B cell (primary cell): ENCODE measurements around the gene SLC2A14. TPM values are rescaled to one million over a fixed set of nuclear protein-coding genes. Genes with fewer than 3 reads are reported as not detected.

ENCODE experiments used
- ATAC-seq: fragments of 200-7000 bp; cut with Tn5 transposase; one replicate; pipeline ENCODE4 v1.10.0; 2021; ENCODE audit warnings: low read depth, mild to moderate bottlenecking, moderate number of reproducible peaks, moderate library complexity
- CTCF ChIA-PET: fragments of 350-600 bp; sonication (Branson Sonifier 250); formaldehyde crosslinking; loops from one replicate; lab custom pipeline; 2021; ENCODE audit warnings: antibody characterized with exemption, inconsistent platforms; lab: Charles Lee
- POLR2A ChIA-PET: fragments of 350-600 bp; sonication (Branson Sonifier 250); formaldehyde crosslinking; loops from one replicate; lab custom pipeline; 2021; ENCODE audit warnings: antibody characterized with exemption; lab: Charles Lee
- DNase-seq: peaks from one replicate; pipeline ENCODE4 v3.0.0; 2013
- H2AFZ ChIP-seq: 2 replicates; pipeline ENCODE4 v1.6.1; 2012; ENCODE audit warnings: mild to moderate bottlenecking, low read depth, low read length; ENCODE audit not compliant: insufficient read depth, poor library complexity, severe bottlenecking
- H3K27ac ChIP-seq, 2 donors: 1 replicate in 1 of 2; 2 replicates in 1 of 2; pipeline ENCODE4 v1.5.1; 2012 to 2013; ENCODE audit warnings: low read length in 2 of 2, mild to moderate bottlenecking in 2 of 2, moderate library complexity in 1 of 2
- H3K27me3 ChIP-seq, 4 experiments: fragments of 200-600 bp in 1 of 4; sonication (generic) in 1 of 4; replicated peaks in 1 of 4; 1 replicate in 2 of 4; 2 replicates in 2 of 4; pipeline versions ENCODE4 v1.6.1 to v1.7.0; 2013 to 2016; ENCODE audit warnings: low read length in 3 of 4, mild to moderate bottlenecking in 2 of 4, mixed read lengths in 1 of 4, moderate library complexity in 1 of 4; ENCODE audit not compliant: insufficient read depth in 4 of 4, control insufficient read depth in 3 of 4; ENCODE audit errors: control extremely low read depth in 1 of 4
- H3K36me3 ChIP-seq, 2 experiments: replicated peaks in 1 of 2; 1 replicate in 1 of 2; 2 replicates in 1 of 2; pipeline versions ENCODE4 v1.6.1 to v1.7.1; 2013; ENCODE audit warnings: low read length in 1 of 2; ENCODE audit not compliant: insufficient read depth in 2 of 2, control insufficient read depth in 1 of 2; ENCODE audit errors: control extremely low read depth in 1 of 2, extremely low read depth in 1 of 2
- H3K4me1 ChIP-seq, 2 donors: fragments of 200-600 bp in 1 of 2; sonication (generic) in 1 of 2; 1 replicate in 1 of 2; 2 replicates in 1 of 2; pipeline versions ENCODE4 v1.5.1 to v1.6.1; 2013 to 2017; ENCODE audit warnings: low read length in 2 of 2; ENCODE audit not compliant: control insufficient read depth in 2 of 2, insufficient read depth in 2 of 2
- H3K4me2 ChIP-seq: replicated peaks from 2 replicates; pipeline ENCODE3; 2012; ENCODE audit warnings: mild to moderate bottlenecking, low read depth, low read length; ENCODE audit not compliant: poor library complexity, severe bottlenecking
- H3K4me3 ChIP-seq, 5 experiments: fragments of 200-600 bp in 1 of 5; sonication (generic) in 1 of 5; 1 replicate in 3 of 5; 2 replicates in 2 of 5; pipeline versions ENCODE4 v1.5.1 to v1.7.0; 2011 to 2016; ENCODE audit warnings: low read length in 4 of 5, mild to moderate bottlenecking in 4 of 5, low read depth in 2 of 5, control low read depth in 1 of 5, moderate library complexity in 1 of 5; ENCODE audit not compliant: insufficient read depth in 1 of 5; ENCODE audit errors: control extremely low read depth in 1 of 5, extremely low read depth in 1 of 5
- H3K79me2 ChIP-seq: fragments of 200-600 bp; sonication (generic); one replicate; pipeline ENCODE4 v1.6.0; 2016; ENCODE audit warnings: low read length; ENCODE audit not compliant: control insufficient read depth, insufficient read depth
- H3K9ac ChIP-seq: fragments of 200-600 bp; sonication (generic); 2 replicates; pipeline ENCODE4 v1.6.1; 2017; ENCODE audit warnings: mild to moderate bottlenecking, low read length, moderate library complexity
- H3K9me3 ChIP-seq, 3 donors: one replicate each; pipeline versions ENCODE4 v1.6.1 to v1.7.1; 2013; ENCODE audit warnings: low read length in 2 of 3; ENCODE audit not compliant: control insufficient read depth in 2 of 3, insufficient read depth in 1 of 3; ENCODE audit errors: control extremely low read depth in 1 of 3
- H4K20me1 ChIP-seq: 2 replicates; pipeline ENCODE4 v1.6.0; 2012; ENCODE audit warnings: mild to moderate bottlenecking, low read length; ENCODE audit not compliant: insufficient read depth, control insufficient read depth, poor library complexity, severe bottlenecking
- H3K27ac Mint-ChIP-seq: one replicate; pipeline ENCODE4 v1.8.0; 2021; ENCODE audit warnings: mixed read lengths
- H3K27me3 Mint-ChIP-seq: one replicate; pipeline ENCODE4 v1.8.0; 2021; ENCODE audit warnings: mixed read lengths
- H3K4me1 Mint-ChIP-seq: one replicate; pipeline ENCODE4 v1.8.0; 2021; ENCODE audit warnings: mixed read lengths
- H3K4me3 Mint-ChIP-seq: one replicate; pipeline ENCODE4 v1.8.0; 2021; ENCODE audit warnings: mixed read lengths
- H3K9me3 Mint-ChIP-seq: one replicate; pipeline ENCODE4 v1.8.0; 2022; ENCODE audit warnings: mixed read lengths; ENCODE audit not compliant: insufficient read depth
- EZH2 ChIP-seq: IDR thresholded peaks from 2 replicates; pipeline ENCODE4 v1.6.1; 2012; ENCODE audit warnings: borderline replicate concordance, low read depth, mild to moderate bottlenecking, moderate library complexity, low read length; ENCODE audit not compliant: insufficient read depth, poor library complexity, severe bottlenecking
- WGBS: methylation state at CpG from one replicate; pipeline ENCODE4 v1.1.5; 2013; ENCODE audit warnings: missing lambda C conversion rate; ENCODE audit not compliant: insufficient coverage; 5-methylcytosine and 5-hydroxymethylcytosine counted together
- intact Hi-C: fragments of 100-400 bp; cut with micrococcal nuclease; formaldehyde crosslinking; loops from one replicate; pipeline ENCODE4 v1.10.0; 2022
- polyA plus RNA-seq: library from polyadenylated mRNA; depleted of rRNA; stranded (reverse); fragments of >200 nt; gene quantifications from 2 replicates; pipeline ENCODE4 v1.2.3, GENCODE V29; 2012
- total RNA-seq, 2 donors: library from RNA; stranded (reverse); fragments of 120-200 nt in 1 of 2; gene quantifications; 1 replicate in 1 of 2; 2 replicates in 1 of 2; pipeline versions ENCODE4 v1.2.3 to v1.2.4, GENCODE V29; 2013 to 2022
- TF ChIP-seq, protein P1 (sequence below): fragments of 200-600 bp; IDR thresholded peaks from one replicate; pipeline ENCODE4 v1.8.0; 2022; ENCODE audit warnings: antibody characterized with exemption, mild to moderate bottlenecking

The SLC2A14 gene
- total and polyA plus RNA-seq, 2 donors (not counting 1 experiment from before 2014, with no cell fraction given): 2.5 to 4.7 TPM

DNA sequence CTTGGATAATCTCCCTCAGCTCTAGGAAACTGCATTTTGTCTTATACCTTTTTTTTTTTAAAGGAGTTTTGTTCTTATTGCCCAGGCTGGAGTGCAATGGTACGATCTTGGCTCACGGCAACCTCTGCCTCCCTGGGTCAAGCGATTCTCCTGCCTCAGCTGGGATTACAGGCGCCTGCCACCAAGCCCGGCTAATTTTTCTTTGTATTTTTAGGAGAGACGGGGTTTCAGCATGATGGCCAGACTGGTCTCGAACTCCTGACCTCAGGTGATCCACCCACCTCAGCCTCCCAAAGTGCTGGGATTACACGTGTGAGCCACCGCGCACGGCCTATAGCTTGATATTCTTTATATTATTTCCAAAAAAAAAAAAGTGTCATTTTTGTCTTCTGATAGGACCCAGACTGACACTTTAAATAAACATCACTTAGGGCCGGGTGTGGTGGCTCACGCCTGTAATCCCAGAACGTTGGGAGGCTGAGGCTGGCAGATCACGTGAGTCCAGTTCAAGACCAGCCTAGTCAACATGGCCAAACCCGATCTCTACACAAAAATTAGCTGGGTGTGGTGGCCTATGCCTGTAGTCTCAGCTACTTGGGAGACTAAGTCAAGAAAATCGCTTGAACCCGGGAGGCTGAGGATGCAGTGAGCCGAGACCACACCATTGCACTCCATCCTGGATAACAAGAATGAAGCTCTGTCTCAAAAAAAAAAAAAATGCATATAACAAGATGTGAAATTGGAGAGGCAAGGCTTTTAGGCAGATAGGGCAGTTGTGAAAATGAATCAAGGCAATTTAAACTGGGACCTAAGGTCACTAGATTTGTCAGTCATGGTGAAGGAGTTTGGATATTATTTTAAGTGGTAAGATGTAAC is 44.9 kb upstream of the SLC2A14 start:
- POLR2A ChIA-PET: no interaction called here
- no peak overlapping the region for H3K27ac Mint-ChIP-seq
- WGBS: 100% methylated on average over 1 of the region's 19 CpGs
- CTCF ChIA-PET: no interaction called here
- H3K36me3 ChIP-seq: peaks cover 1 to 58% of the 10 kb centered on the region in 2 experiments
- H3K4me2 ChIP-seq: no peak overlapping the region
- no peaks in the 10 kb centered on the region for H3K9me3 Mint-ChIP-seq
- H3K79me2 ChIP-seq: no peaks in the 10 kb centered on the region
- peaks cover 3% of the 10 kb centered on the region for H3K4me1 Mint-ChIP-seq
- peak; percentile 19 for DNase-seq
- no peaks in the 10 kb centered on the region for H3K27me3 ChIP-seq
- H3K4me1 ChIP-seq: peaks cover 0 to 2% of the 10 kb centered on the region in 2 donors
- no peak for ATAC-seq
- intact Hi-C loops: no loop called here
- H3K9me3 ChIP-seq: peaks cover 0 to 3% (median 0%) of the 10 kb centered on the region in 3 donors
- H3K27ac ChIP-seq: no peak overlapping the region
- H3K4me3 ChIP-seq: no peak overlapping the region
- no peak overlapping the region for H3K9ac ChIP-seq
- no peak overlapping the region for H2AFZ ChIP-seq
- TF ChIP-seq, protein P1, sequence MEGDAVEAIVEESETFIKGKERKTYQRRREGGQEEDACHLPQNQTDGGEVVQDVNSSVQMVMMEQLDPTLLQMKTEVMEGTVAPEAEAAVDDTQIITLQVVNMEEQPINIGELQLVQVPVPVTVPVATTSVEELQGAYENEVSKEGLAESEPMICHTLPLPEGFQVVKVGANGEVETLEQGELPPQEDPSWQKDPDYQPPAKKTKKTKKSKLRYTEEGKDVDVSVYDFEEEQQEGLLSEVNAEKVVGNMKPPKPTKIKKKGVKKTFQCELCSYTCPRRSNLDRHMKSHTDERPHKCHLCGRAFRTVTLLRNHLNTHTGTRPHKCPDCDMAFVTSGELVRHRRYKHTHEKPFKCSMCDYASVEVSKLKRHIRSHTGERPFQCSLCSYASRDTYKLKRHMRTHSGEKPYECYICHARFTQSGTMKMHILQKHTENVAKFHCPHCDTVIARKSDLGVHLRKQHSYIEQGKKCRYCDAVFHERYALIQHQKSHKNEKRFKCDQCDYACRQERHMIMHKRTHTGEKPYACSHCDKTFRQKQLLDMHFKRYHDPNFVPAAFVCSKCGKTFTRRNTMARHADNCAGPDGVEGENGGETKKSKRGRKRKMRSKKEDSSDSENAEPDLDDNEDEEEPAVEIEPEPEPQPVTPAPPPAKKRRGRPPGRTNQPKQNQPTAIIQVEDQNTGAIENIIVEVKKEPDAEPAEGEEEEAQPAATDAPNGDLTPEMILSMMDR: no peak
- no peak for TF ChIP-seq EZH2
- no peak overlapping the region for H3K4me3 Mint-ChIP-seq
- peaks cover 27% of the 10 kb centered on the region for H4K20me1 ChIP-seq
- H3K27me3 Mint-ChIP-seq: no peaks in the 10 kb centered on the region

DNA sequence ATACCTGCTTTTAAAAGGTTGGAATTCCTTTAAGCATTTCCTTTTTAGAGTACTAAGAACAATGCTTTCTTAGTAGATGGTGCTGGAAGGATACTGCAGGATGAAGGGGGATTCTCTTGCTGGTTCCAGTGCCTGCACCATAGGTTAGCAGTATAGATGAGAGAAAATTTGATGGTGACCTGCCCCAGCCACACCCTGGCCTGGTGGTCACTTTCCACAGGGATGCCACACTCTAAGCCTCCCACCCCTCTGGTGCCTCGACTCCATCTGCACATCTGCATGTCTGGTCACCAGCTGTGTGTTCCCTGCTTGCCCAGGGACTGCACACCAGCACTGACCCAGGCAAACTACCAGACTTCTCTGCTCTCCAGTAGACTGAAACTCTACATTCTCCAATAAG is 44.2 kb upstream of the SLC2A14 start:
- no peaks in the 10 kb centered on the region for H3K27me3 Mint-ChIP-seq
- no peak overlapping the region for H3K4me3 ChIP-seq
- intact Hi-C loops: no loop called here
- peaks cover 0 to 2% of the 10 kb centered on the region in 2 donors for H3K4me1 ChIP-seq
- H3K27me3 ChIP-seq: no peaks in the 10 kb centered on the region
- no peaks in the 10 kb centered on the region for H3K9me3 Mint-ChIP-seq
- DNase-seq (peak; percentile 28), ATAC-seq (no peak)
- no peak overlapping the region for H3K9ac ChIP-seq
- H4K20me1 ChIP-seq: peaks cover 20% of the 10 kb centered on the region
- peaks cover 1 to 51% of the 10 kb centered on the region in 2 experiments for H3K36me3 ChIP-seq
- H3K27ac Mint-ChIP-seq: no peak overlapping the region
- no peak for TF ChIP-seq EZH2
- TF ChIP-seq, protein P1: no peak
- H3K4me1 Mint-ChIP-seq: peaks cover 3% of the 10 kb centered on the region
- ChIA-PET POLR2A (interaction anchor here (0.6 kb wide), 1 partner anchor 13 kb away, joined by 5 read pairs; no protein-coding TSS in a partner anchor), CTCF (no interaction called here)
- H2AFZ ChIP-seq: no peak overlapping the region
- no peak overlapping the region for H3K4me2 ChIP-seq
- no peak overlapping the region for H3K27ac ChIP-seq
- WGBS: 88% methylated on average over 1 of the region's 1 CpG
- H3K79me2 ChIP-seq: no peaks in the 10 kb centered on the region
- H3K9me3 ChIP-seq: peaks cover 0 to 3% (median 0%) of the 10 kb centered on the region in 3 donors
- H3K4me3 Mint-ChIP-seq: no peak overlapping the region
